GM10248 (cell line): ENCODE results near the gene CREBBP.
"Not testable (repeated sequence)": the region's sequence is repeated elsewhere in the genome, so short reads cannot be mapped to it uniquely, and the experiment has no call there.

Source experiments
- CTCF ChIA-PET: fragments of 300-600 bp; sonication (Branson Sonifier 250); formaldehyde crosslinking; extraction: SDS; loops from one replicate; lab custom pipeline; 2021; ENCODE audit warnings: antibody characterized with exemption; lab: Yijun Ruan, JAX
- POLR2A ChIA-PET: fragments of 350-650 bp; sonication (Branson Sonifier 250); formaldehyde crosslinking; extraction: SDS; loops from one replicate; lab custom pipeline; 2020; ENCODE audit warnings: antibody characterized with exemption; lab: Yijun Ruan, JAX
- DNase-seq: peaks from one replicate; pipeline ENCODE4 v3.0.0; 2012; ENCODE audit errors: extremely low spot score
- CTCF ChIP-seq: IDR thresholded peaks from 2 replicates; pipeline ENCODE4 v1.5.1; 2012; ENCODE audit warnings: mild to moderate bottlenecking, low read depth; ENCODE audit errors: extremely low read depth, missing control alignments, control extremely low read depth

CREBBP gene

DNA sequence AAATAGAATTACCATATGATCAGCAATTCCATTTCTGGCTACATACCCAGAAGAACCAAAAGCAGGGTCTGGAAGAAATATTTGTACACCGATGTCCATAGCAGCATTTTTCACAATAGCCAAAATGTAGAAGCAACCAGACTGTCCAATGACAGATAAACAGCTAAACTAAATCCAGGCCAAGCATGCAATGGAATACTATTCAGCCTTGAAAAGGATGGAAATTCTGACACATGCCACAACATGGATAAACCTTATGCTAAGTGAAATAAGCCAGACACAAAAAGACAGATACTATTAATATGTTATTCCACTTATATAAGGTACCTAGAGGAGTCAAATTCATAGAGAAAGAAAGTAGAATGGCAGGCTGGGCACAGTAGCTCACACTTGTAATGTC is 25.9 kb upstream of the CREBBP start:
- ChIA-PET CTCF (no interaction called here), POLR2A (no interaction called here)
- no peak for TF ChIP-seq CTCF
- DNase-seq: no peak

- CTCF ChIA-PET: no interaction called here
- POLR2A ChIA-PET: interaction anchor here (0.7 kb wide), 1 partner anchor 423 kb away, joined by 4 read pairs; no protein-coding TSS in a partner anchor
- TF ChIP-seq CTCF: no peak
- DNase-seq: no peak
These were observed 24.4 kb upstream of the CREBBP start for GRCh38 chr16:3904875-3905274.

DNA sequence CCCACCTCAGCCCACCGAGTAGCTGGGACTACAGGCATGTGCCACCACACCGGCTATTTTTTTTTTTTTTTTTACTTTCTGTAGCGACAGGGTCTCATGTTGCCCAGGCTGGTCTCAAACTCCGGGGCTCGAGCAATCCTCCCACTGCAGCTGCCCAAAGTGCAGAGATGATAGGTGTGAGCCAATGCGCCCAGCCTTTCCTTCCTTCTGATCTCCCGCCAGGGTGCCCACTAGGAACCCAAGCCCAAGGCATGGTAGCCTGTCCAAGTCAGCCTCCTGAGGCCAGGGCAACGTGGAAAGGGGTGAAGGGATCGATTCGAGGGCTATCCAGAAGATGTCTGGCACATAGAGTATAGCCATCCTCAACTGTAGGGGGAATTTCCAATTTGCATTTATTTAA is 9.6 kb upstream of the CREBBP start:
- ChIA-PET POLR2A (no interaction called here), CTCF (no interaction called here)
- no peak for DNase-seq
- no peak for TF ChIP-seq CTCF

DNA sequence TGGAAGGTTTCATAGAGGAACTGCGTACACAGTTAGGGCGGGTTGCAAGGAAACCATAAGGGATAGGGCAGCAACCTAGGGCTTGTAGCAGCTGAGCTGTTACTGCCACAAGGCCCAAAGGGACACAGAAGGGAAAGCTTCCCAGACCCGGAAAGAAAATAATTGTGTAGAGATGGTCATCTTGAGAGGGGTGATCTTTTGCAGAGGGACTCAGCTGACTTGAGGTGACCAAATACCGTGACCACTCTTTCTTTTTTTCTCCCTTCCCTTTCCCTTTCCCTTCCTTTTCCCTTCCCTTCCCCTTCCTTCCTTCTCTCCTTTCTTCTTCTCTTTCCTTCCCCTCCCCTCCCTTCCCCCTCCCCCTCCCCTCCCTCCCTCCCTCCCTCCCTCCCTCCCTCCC is 8.5 kb upstream of the CREBBP start:
- no peak for TF ChIP-seq CTCF
- CTCF ChIA-PET: no interaction called here
- DNase-seq: no peak
- POLR2A ChIA-PET: no interaction called here

GRCh38 chr16:3885999-3886398 is 5.5 kb upstream of the CREBBP start:
- CTCF ChIA-PET, DNase-seq, POLR2A ChIA-PET: not testable (repeated sequence)

DNA sequence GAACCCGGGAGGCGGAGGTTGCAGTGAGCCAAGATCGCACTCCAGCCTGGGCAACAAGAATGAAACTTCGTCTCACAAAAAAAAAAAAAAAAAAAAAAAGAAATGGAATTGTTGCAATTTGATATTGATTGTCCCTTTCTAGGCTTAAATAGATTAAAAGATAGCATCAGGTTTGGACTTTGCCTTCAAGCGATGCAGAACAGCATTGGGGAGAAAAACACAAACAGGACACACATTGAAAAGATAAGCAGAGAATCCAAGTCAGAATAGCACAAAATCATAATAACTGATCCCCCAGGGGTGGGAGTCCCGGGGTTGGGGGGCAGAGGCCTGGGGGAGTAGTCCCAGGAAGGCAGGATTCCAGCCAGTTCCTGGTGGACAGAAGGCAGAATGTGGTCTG is 3.9 kb upstream of the CREBBP start:
- no peak for TF ChIP-seq CTCF
- DNase-seq: no peak
- ChIA-PET CTCF (no interaction called here), POLR2A (no interaction called here)

GRCh38 chr16:3882531-3882930 is 2.0 kb upstream of the CREBBP start:
- no peak for TF ChIP-seq CTCF
- ChIA-PET CTCF (interaction anchor here (0.9 kb wide), 1 partner anchor 89 kb away, joined by 3 read pairs; no protein-coding TSS in a partner anchor), POLR2A (no interaction called here)
- no peak for DNase-seq
